Mesenchymal stem cell (in vitro differentiated cells and primary cell): ENCODE data around the gene HNRNPH3.

ENCODE experiments used
- DNase-seq: peaks from one replicate; pipeline ENCODE4 v3.0.0-alpha.2; 2013
- H2AFZ ChIP-seq: one replicate; pipeline ENCODE4 v1.6.1; 2013; ENCODE audit warnings: low read depth, mild to moderate bottlenecking, control low read depth, inconsistent platforms, low read length, moderate library complexity
- H2AK5ac ChIP-seq: 2 replicates; pipeline ENCODE4 v1.6.1; 2013; ENCODE audit warnings: low read length, moderate library complexity, mild to moderate bottlenecking, inconsistent platforms; ENCODE audit not compliant: severe bottlenecking
- H2BK120ac ChIP-seq: one replicate; pipeline ENCODE4 v1.6.1; 2013; ENCODE audit warnings: low read depth, mild to moderate bottlenecking, inconsistent platforms, low read length, moderate library complexity
- H2BK12ac ChIP-seq, 2 experiments: one replicate each; pipeline ENCODE4 v1.6.1; 2013; ENCODE audit warnings: inconsistent platforms in 2 of 2, low read length in 2 of 2, mild to moderate bottlenecking in 2 of 2, moderate library complexity in 2 of 2, control low read depth in 1 of 2
- H2BK15ac ChIP-seq: one replicate; pipeline ENCODE4 v1.6.1; 2013; ENCODE audit warnings: mild to moderate bottlenecking, low read depth, inconsistent platforms; ENCODE audit not compliant: poor library complexity, severe bottlenecking
- H2BK5ac ChIP-seq: 2 replicates; pipeline ENCODE4 v1.6.1; 2013; ENCODE audit warnings: low read depth, mild to moderate bottlenecking, low read length, control low read depth, inconsistent platforms; ENCODE audit not compliant: poor library complexity, severe bottlenecking
- H3K14ac ChIP-seq, 2 experiments: one replicate each; pipeline ENCODE4 v1.6.1; 2013; ENCODE audit warnings: inconsistent platforms in 2 of 2, low read length in 2 of 2, control low read depth in 1 of 2, mild to moderate bottlenecking in 1 of 2, moderate library complexity in 1 of 2
- H3K18ac ChIP-seq, 2 experiments: one replicate each; pipeline ENCODE4 v1.6.1; 2013; ENCODE audit warnings: inconsistent platforms in 2 of 2, low read length in 2 of 2, control low read depth in 1 of 2, low read depth in 1 of 2, mild to moderate bottlenecking in 1 of 2
- H3K23ac ChIP-seq, 2 experiments: one replicate each; pipeline ENCODE4 v1.6.1; 2013; ENCODE audit warnings: inconsistent platforms in 2 of 2, low read length in 2 of 2, mild to moderate bottlenecking in 2 of 2, moderate library complexity in 2 of 2, control low read depth in 1 of 2
- H3K27ac ChIP-seq: 2 replicates; pipeline ENCODE4 v1.5.1; 2013; ENCODE audit warnings: mild to moderate bottlenecking, moderate library complexity, low read length, control low read depth, inconsistent platforms; ENCODE audit not compliant: poor library complexity, severe bottlenecking
- H3K27me3 ChIP-seq, 2 experiments: 2 replicates each; pipeline versions ENCODE4 v1.6.1 to v1.7.0; 2013; ENCODE audit warnings: low read length in 2 of 2, mild to moderate bottlenecking in 2 of 2, moderate library complexity in 2 of 2, control low read depth in 1 of 2, inconsistent platforms in 1 of 2; ENCODE audit not compliant: control insufficient read depth in 1 of 2, insufficient read depth in 1 of 2
- H3K36me3 ChIP-seq, 2 experiments: 2 replicates each; pipeline versions ENCODE4 v1.6.1 to v1.7.0; 2013; ENCODE audit warnings: low read length in 2 of 2, control low read depth in 1 of 2, inconsistent platforms in 1 of 2, low read depth in 1 of 2, mild to moderate bottlenecking in 1 of 2; ENCODE audit not compliant: insufficient read depth in 2 of 2, control insufficient read depth in 1 of 2
- H3K4ac ChIP-seq, 2 experiments: one replicate each; pipeline ENCODE4 v1.6.1; 2013; ENCODE audit warnings: inconsistent platforms in 2 of 2, low read length in 2 of 2, mild to moderate bottlenecking in 2 of 2, moderate library complexity in 2 of 2, control low read depth in 1 of 2, low read depth in 1 of 2
- H3K4me1 ChIP-seq: 2 replicates; pipeline ENCODE4 v1.6.1; 2013; ENCODE audit warnings: low read depth, low read length, control low read depth; ENCODE audit not compliant: control insufficient read depth, insufficient read depth
- H3K4me2 ChIP-seq: 2 replicates; pipeline ENCODE4 v1.6.1; 2013; ENCODE audit warnings: low read length, mild to moderate bottlenecking, inconsistent platforms; ENCODE audit not compliant: poor library complexity, severe bottlenecking
- H3K4me3 ChIP-seq, 2 experiments: 2 replicates each; pipeline versions ENCODE4 v1.5.1 to v1.7.0; 2013; ENCODE audit warnings: low read length in 2 of 2, mild to moderate bottlenecking in 2 of 2, control low read depth in 1 of 2, low read depth in 1 of 2; ENCODE audit not compliant: insufficient read depth in 1 of 2
- H3K79me1 ChIP-seq: replicated peaks from 2 replicates; pipeline ENCODE4 v1.6.1; 2013; ENCODE audit warnings: mild to moderate bottlenecking, control low read depth, low read length, inconsistent platforms; ENCODE audit not compliant: poor library complexity, severe bottlenecking
- H3K9ac ChIP-seq: 2 replicates; pipeline ENCODE4 v1.7.0; 2013; ENCODE audit warnings: mild to moderate bottlenecking, low read length, moderate library complexity
- H3K9me3 ChIP-seq: 2 replicates; pipeline ENCODE4 v1.7.0; 2013; ENCODE audit warnings: mild to moderate bottlenecking, low read length; ENCODE audit not compliant: control insufficient read depth
- H4K8ac ChIP-seq: one replicate; pipeline ENCODE4 v1.6.1; 2013; ENCODE audit warnings: inconsistent platforms, mild to moderate bottlenecking, low read length, moderate library complexity
- H4K91ac ChIP-seq: one replicate; pipeline ENCODE4 v1.6.1; 2013; ENCODE audit warnings: mild to moderate bottlenecking, low read length, inconsistent platforms
- WGBS: methylation state at CpG from one replicate; pipeline ENCODE4 v1.1.7; 2013; ENCODE audit warnings: mixed read lengths; 5-methylcytosine and 5-hydroxymethylcytosine counted together

HNRNPH3 gene

DNA sequence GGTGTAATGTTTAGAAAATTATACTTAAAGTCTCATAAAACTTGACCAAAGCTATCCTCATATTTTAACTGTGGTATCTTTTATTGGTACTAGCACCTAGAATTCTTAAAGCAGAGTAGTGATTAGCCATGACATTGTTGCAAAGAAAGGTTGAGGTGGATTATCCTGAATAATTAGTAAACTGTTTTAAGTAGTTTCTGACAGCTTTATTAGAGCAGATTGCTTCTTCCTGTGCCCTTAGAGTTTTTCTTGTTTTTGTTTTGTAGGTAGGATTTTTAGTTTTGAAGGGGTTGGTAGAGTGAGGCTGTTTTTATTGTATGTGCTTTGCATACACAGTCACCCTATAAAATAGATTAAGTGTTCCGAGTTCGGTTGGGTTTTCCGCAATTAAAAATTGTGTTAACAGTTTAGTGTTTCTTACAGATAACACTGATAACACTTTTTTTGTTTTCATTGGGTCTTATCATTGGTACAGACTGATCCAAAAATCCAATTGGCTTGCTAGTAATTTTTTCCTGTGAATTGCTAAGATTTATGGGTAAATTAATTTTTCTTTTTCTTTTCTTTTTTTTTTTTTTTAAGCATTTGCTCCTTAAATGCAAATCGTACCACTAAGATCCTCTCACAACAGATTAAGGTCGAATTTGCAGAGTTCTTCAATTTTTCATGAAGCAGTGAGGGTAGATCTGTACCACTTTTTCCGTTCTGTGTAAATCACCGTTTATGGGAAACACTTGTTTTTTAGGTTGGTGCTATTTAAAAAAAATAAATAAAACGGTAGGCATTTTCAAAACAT is 3.0 kb downstream of the HNRNPH3 start:
- H3K4me1 ChIP-seq: peaks cover 5% of the 10 kb centered on the region
- no peak overlapping the region for H3K27ac ChIP-seq
- no peak overlapping the region for H2BK12ac ChIP-seq
- H3K4me2 ChIP-seq: peak overlapping the region; percentile 65
- 37% methylated on average over 2 of the region's 8 CpGs for WGBS
- no peak overlapping the region for H3K23ac ChIP-seq
- no peak overlapping the region for H4K8ac ChIP-seq
- H4K91ac ChIP-seq: no peak overlapping the region
- peaks cover 7% of the 10 kb centered on the region for H3K79me1 ChIP-seq
- H2BK120ac ChIP-seq: no peak overlapping the region
- H3K14ac ChIP-seq: no peak overlapping the region
- no peak overlapping the region for H2AK5ac ChIP-seq
- H3K4me3 ChIP-seq: peak overlapping the region in 1 of 2 experiments; percentile 96
- no peak overlapping the region for H2BK5ac ChIP-seq
- H3K18ac ChIP-seq: no peak overlapping the region
- H3K9me3 ChIP-seq: no peaks in the 10 kb centered on the region
- no peak overlapping the region for H2AFZ ChIP-seq
- no peak overlapping the region for H3K4ac ChIP-seq
- DNase-seq: no peak
- no peak overlapping the region for H2BK15ac ChIP-seq
- no peaks in the 10 kb centered on the region for H3K27me3 ChIP-seq
- H3K9ac ChIP-seq: peak overlapping the region; percentile 100
- peaks cover 3 to 40% of the 10 kb centered on the region in 2 experiments for H3K36me3 ChIP-seq

- Histone ChIP-seq H3K4me1 (peaks cover 1% of the 10 kb centered on the region), H2AFZ (no peak overlapping the region), H4K91ac (no peak overlapping the region), H2BK120ac (no peak overlapping the region), H4K8ac (no peak overlapping the region), H3K27ac (no peak overlapping the region), H3K79me1 (no peaks in the 10 kb centered on the region), H2AK5ac (no peak overlapping the region), H3K4me3 (peak overlapping the region in 1 of 2 experiments; percentile 96), H2BK15ac (no peak overlapping the region), H3K18ac (no peak overlapping the region), H3K9ac (peak overlapping the region; percentile 100), H3K14ac (no peak overlapping the region), H3K27me3 (no peaks in the 10 kb centered on the region), H3K23ac (no peak overlapping the region), H2BK5ac (no peak overlapping the region), H3K36me3 (peaks cover 14 to 60% of the 10 kb centered on the region in 2 experiments), H2BK12ac (no peak overlapping the region), H3K4me2 (peak overlapping the region; percentile 31), H3K4ac (no peak overlapping the region), H3K9me3 (no peaks in the 10 kb centered on the region)
- WGBS: 91% methylated on average over 7 of the region's 7 CpGs
- DNase-seq: no peak
Measured at GRCh38 chr10:68336754-68337351, 5.0 kb downstream of the HNRNPH3 start.

DNA sequence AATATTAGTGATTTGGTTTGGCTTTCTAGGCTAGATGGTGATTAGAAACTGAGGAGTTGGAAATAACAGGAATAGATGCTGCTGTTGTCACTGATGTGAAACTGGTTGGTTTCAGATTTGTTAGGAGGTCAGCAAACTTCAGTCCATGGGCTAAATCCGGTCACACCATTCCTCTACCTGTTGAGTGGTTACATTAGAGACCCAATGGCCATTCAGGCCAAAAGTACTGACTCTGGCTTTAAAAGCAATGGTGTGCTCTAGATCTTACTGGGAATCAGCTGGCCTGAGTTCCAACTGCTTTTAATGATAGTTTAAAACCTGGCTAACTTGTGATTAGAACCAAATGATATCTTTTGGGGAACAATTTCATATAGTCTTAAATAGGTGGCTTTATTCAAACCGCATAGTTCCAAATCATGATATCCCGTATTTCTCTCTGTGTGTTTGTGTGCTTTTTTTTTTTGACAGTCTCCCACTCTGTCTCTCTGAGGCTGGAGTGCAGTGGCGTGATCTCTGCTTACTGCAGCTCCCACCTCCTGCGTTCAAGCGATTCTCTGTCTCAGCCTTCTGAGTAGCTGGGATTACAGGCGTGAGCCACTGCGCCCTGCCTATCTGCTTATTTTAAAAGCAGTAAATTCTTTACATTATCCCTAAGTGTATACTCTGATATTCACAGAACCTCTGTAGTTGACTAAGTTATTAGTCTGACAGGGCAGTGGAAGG is 8.7 kb downstream of the HNRNPH3 start:
- H3K14ac ChIP-seq: no peak overlapping the region
- H3K27ac ChIP-seq: no peak overlapping the region
- H2AK5ac ChIP-seq: no peak overlapping the region
- no peak overlapping the region for H2AFZ ChIP-seq
- H3K4me2 ChIP-seq: no peak overlapping the region
- 99% methylated on average over 6 of the region's 8 CpGs for WGBS
- no peak overlapping the region for H4K8ac ChIP-seq
- H2BK12ac ChIP-seq: no peak overlapping the region
- H3K36me3 ChIP-seq: peaks cover 15 to 97% of the 10 kb centered on the region in 2 experiments
- H3K4me1 ChIP-seq: peaks cover 1% of the 10 kb centered on the region
- no peak overlapping the region for H2BK15ac ChIP-seq
- H3K4ac ChIP-seq: no peak overlapping the region
- H3K79me1 ChIP-seq: no peaks in the 10 kb centered on the region
- no peak overlapping the region for H3K9ac ChIP-seq
- H3K27me3 ChIP-seq: no peaks in the 10 kb centered on the region
- no peaks in the 10 kb centered on the region for H3K9me3 ChIP-seq
- DNase-seq: no peak
- H3K18ac ChIP-seq: no peak overlapping the region
- H3K4me3 ChIP-seq: no peak overlapping the region
- no peak overlapping the region for H4K91ac ChIP-seq
- H3K23ac ChIP-seq: no peak overlapping the region
- no peak overlapping the region for H2BK120ac ChIP-seq
- no peak overlapping the region for H2BK5ac ChIP-seq

DNA sequence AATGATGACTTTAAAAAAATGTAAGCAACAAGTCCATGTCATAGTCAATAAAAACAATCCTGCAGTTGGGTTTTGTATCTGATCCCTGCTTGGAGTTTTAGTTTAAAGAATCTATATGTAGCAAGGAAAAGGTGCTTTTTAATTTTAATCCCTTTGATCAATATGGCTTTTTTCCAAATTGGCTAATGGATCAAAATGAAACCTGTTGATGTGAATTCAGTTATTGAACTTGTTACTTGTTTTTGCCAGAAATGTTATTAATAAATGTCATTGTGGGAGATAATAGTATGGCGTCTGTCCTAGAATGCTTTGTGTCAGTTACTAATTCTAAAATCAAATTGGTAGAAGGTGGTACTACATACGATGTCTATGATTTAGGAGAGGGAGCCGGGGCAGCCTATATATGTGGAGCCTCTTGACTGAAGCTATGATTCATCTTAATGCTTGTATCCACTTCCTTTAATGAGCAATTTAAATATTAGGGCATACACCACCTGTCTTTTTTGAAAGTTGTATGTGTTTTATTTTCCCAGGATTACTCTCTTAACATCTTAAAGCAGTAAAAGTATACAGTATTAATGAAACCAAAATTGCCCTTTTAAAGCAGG is 11.1 kb downstream of the HNRNPH3 start:
- Histone ChIP-seq H3K4me3 (no peak overlapping the region), H2AK5ac (no peak overlapping the region), H3K18ac (no peak overlapping the region), H3K79me1 (peaks cover 1% of the 10 kb centered on the region), H3K23ac (no peak overlapping the region), H2BK5ac (no peak overlapping the region), H3K14ac (no peak overlapping the region), H3K9ac (peak overlapping the region; percentile 2), H4K91ac (no peak overlapping the region), H3K4ac (no peak overlapping the region), H3K4me2 (no peak overlapping the region), H2BK12ac (no peak overlapping the region), H3K36me3 (peaks cover 15 to 91% of the 10 kb centered on the region in 2 experiments), H3K9me3 (no peaks in the 10 kb centered on the region), H2BK15ac (no peak overlapping the region), H3K27me3 (no peaks in the 10 kb centered on the region), H3K27ac (no peak overlapping the region), H4K8ac (no peak overlapping the region), H3K4me1 (no peaks in the 10 kb centered on the region), H2BK120ac (no peak overlapping the region), H2AFZ (no peak overlapping the region)
- no peak for DNase-seq
- 90% methylated on average over 1 of the region's 3 CpGs for WGBS
